ENCODE results near the gene PRAC2.
A peak's percentile ranks its signal among the peaks of the same experiment; 100 is the strongest.

PRAC2 gene

GRCh38 chr17:48722201-48722907 is 631 bp upstream of the PRAC2 start, which contains the start of gene PRAC1:
PRAC1 (minus strand) TSS chr17:48722518; CDS start chr17:48722392, 126 bp downstream.
- DNase-seq (ENCODE audit: low read depth) = no peak
- TF ChIP-seq CTCF (conservative IDR thresholded peaks at IDR 0.05; ENCODE audit: low read depth, low read length) = no peak
- H3K4me3 ChIP-seq (ENCODE audit: low read length) = no peak within 1 kb of the TSS

DNA sequence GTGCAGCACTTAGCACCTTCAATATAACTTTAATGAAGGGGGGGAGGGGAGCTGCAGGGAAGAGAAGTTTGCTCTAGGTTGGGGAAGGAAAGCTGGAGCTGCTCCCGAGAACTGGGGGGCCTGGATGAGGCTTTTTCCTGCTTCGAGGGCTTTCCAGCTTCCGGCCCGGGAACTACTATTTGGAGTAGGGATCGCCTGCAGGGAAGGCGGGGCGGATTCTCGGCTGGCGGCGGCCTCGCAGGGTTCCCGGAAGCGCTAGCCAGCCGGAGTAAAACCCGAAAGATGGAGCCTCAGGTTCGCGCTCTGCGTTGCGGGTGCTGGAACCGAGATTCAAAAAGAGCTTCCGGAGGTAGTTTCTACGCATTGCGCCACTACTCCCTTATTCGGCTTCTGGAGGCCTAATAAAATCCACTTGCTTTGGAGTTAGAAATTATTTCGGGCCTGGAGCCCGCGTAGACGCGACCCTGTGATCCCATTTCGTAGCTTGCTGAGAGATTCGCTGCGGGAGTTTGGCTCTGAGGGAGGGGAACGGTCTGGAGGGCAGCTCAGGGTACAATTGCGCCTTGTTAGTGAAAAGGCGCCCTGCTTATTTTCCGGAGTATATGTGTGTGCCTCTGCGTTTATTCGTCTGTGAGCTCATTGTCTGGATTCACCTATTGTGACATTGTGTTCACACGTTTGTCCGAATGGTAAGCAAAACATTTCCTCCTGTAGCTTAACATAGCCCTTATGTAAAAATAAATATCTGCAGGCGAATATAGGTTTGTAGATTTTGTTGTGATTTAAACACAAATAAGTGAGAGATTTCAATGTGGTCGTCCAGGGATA is 652 bp downstream of the PRAC2 start:
- no peak overlapping the region for H3K4me3 ChIP-seq (ENCODE audit: low read length)
- TF ChIP-seq CTCF (conservative IDR thresholded peaks at IDR 0.05; ENCODE audit: low read depth, low read length) = no peak
- no peak for DNase-seq (ENCODE audit: low read depth)

- peak; percentile 10 for DNase-seq (ENCODE audit: low read depth)
- TF ChIP-seq CTCF (conservative IDR thresholded peaks at IDR 0.05; ENCODE audit: low read depth, low read length) = peak; percentile 80
- H3K4me3 ChIP-seq (ENCODE audit: low read length) = no peak overlapping the region
These were observed 1.4 kb downstream of the PRAC2 start for GRCh38 chr17:48724251-48725003.

DNA sequence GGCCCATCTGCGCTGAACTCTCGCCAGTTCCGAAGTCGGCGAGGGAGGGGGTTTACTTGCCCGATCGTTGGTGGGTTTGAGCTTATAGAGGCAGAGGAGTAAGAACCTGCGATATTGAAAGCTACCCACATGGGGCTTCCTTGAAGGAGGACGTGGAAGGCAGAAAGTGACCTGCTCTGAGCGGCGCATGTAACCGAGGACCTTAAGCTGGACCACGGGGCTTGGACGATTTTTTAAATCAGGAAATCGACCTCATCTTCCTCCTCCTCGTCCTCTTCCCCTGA is 2.0 kb downstream of the PRAC2 start:
- no peak overlapping the region for H3K4me3 ChIP-seq (ENCODE audit: low read length)
- TF ChIP-seq CTCF (conservative IDR thresholded peaks at IDR 0.05; ENCODE audit: low read depth, low read length) = no peak
- DNase-seq (ENCODE audit: low read depth) = no peak

- no peak for TF ChIP-seq CTCF (conservative IDR thresholded peaks at IDR 0.05; ENCODE audit: low read depth, low read length)
- no peak for DNase-seq (ENCODE audit: low read depth)
- no peak overlapping the region for H3K4me3 ChIP-seq (ENCODE audit: low read length)
These were observed 2.5 kb downstream of the PRAC2 start for GRCh38 chr17:48725288-48726064.

- DNase-seq (ENCODE audit: low read depth) = no peak
- H3K4me3 ChIP-seq (ENCODE audit: low read length) = no peak overlapping the region
- no peak for TF ChIP-seq CTCF (conservative IDR thresholded peaks at IDR 0.05; ENCODE audit: low read depth, low read length)
These were observed 3.3 kb downstream of the PRAC2 start for GRCh38 chr17:48726114-48726915.
